CD4-positive, alpha-beta T cell treated with Interleukin-10 for 1 hour (primary cell): ENCODE data around the gene SHMT1.
A peak's percentile ranks its signal among the peaks of the same experiment; 100 is the strongest.
"Not testable (repeated sequence)": the region's sequence is repeated elsewhere in the genome, so short reads cannot be mapped to it uniquely, and the experiment has no call there.

Experiments used
- DNase-seq: peaks from one replicate; pipeline ENCODE4 v3.0.0-alpha.2; 2020

SHMT1 gene

DNA sequence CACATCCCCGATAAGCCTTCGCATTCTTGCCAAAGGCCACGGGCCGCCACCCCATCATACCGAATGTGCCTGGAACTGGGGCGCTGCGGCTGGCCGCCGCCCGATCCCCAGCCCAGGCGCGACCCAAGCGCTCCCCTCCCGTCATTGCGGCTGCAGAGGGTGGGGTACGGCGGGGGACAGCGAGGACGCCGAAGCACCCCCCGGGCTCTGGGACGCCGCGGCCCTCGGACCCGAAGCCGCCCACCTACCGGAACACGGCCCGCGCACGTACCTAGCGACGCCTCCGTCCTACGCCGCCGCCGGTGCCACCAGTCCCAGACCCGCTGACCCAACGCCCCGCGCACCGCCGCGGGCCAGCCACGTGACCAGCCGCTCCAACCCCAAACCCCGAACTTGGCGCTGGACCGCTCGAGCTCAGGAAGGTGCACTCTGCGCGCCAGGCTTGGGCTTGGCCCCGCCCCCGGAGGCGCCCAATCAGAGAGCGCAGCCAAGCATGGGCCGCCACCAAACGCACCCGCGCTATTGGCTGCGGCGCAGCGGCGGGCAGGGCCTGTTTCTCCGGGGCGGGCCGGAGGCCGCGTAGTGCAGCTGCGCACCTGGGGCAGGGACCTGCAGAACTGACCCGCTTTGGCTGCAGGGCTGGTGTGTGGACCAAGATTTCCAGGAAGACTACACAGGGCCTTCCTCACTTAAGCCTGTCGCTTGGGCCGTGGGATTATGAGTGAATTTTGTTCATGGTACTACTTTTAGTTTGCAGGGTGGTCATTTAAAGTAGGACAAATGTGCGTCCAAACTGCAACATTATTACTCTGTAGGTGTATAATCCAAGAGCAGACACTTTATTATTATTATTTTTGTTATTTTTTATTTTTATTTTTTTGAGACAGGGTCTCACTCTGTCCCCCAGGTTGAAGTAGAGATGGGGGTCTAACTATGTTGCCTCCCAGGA is at the start of gene SHMT1:
TSS of gene SHMT1 (minus strand) at position 450 of the 949 bp plus-strand sequence. CDS start 7,569 bp downstream, outside the sequence.
- peak; percentile 92 for DNase-seq

DNA sequence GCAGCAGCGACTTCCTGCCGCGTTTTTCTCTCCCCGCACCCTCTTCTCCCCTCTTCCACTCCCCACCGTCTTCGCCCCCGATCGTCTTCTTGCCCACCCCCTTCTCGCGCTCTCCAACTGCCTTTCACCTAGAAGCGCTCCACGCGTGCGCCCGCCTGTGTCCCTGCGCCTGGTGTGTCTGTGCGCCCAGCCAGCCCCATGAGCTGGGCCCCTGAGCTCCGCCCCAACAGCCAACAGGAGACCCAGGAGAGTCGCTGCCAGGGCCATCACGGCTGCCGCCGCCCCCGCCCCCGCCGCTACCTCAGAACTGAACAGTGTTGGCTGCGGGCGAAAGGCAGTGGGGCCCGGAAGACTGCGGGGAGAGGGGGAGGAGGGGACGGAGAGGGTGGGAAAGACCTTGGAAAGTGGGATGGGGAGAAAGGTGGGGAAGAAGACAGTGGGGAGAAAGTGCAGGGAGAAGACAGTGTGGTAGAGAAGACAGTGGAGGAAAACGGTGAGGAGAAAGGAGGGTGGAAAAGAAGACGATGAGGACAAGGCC is 48.7 kb upstream of the SHMT1 start:
- peak; percentile 46 for DNase-seq

DNA sequence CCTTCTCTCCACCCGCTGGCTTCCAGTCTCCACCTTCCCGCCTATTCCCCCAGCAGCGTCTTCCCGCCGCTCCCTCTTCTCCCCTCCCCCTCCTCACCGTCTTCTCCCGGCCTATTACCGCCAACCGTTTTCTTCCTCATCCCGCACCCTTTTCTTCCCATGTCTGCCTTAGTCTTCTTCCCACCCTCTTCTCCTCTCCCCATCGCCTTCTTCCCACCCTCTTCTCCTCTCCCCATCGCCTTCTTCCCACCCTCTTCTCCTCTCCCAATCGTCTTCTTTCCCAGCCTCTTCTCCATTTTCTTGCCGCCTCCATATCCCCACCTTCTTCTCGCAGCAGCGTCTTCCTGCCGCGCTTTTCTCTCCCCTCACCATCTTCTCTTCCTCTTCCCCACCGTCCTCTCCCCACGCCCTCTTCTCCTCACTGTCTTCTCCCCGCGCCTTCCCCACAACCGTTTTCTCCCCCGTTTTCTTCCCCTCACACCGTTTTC is 48.1 kb upstream of the SHMT1 start:
- peak; percentile 18 for DNase-seq

- DNase-seq = not testable (repeated sequence)
Measured at GRCh38 chr17:18410736-18411135, 47.4 kb upstream of the SHMT1 start.

DNA sequence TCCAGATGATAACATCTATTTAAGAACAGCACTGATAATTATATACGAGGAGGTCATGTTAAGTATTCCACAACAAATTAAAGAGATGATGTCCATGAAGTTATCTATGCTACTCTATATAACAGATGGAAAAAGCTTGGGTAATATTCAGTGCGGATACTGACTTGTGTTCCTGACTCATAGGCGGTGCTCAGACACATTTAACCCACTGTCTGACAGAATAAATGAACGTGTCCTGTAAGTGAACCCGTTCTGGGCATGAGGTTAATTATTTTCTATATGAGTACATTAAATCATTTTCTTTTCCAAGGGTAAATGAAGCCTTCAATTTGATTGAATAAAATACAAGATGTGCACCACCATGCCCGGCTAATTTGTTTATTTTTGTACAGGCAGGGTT is 46.0 kb upstream of the SHMT1 start:
- not testable (repeated sequence) for DNase-seq

- peak; percentile 5 for DNase-seq
Measured at GRCh38 chr17:18408906-18409305, 45.6 kb upstream of the SHMT1 start.

DNA sequence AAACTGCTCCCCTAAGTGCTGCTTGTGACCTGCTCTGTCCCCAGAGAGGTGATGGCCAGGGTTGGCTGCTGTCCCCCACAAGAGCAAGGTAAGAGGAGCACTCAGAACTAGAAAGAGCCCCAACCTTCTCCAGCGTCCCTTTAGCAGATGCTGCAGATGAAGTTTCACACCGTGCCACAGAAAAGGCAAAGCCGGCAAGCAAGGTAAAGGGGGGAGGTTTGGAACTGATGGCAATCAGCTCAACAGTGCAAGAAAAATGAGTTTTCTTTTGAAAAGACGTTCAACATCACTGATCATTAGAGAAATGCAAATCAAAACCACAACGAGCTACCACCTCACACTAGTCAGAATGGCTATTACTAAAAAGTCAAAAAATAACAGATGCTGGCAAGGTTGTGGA is 40.3 kb upstream of the SHMT1 start:
- not testable (repeated sequence) for DNase-seq

DNA sequence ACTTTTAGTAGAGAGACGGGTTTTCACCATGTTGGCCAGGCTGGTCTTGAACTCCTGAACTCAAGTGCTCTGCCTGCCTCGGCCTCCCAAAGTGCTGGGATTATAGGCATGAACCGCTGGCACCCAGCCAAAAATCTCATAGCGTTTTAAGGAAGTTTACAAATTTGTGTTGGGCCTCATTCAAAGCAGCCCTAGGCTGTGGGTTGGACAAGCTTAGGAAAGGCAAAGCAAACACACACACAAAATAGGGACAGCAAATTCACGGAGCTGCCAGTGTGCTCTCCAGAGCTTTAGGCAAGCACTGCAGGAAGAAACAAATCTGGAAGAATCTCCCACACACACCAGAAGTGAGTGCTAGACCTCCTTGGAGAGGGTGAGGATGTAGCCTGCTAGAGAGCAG is 39.8 kb upstream of the SHMT1 start:
- DNase-seq = not testable (repeated sequence)

DNA sequence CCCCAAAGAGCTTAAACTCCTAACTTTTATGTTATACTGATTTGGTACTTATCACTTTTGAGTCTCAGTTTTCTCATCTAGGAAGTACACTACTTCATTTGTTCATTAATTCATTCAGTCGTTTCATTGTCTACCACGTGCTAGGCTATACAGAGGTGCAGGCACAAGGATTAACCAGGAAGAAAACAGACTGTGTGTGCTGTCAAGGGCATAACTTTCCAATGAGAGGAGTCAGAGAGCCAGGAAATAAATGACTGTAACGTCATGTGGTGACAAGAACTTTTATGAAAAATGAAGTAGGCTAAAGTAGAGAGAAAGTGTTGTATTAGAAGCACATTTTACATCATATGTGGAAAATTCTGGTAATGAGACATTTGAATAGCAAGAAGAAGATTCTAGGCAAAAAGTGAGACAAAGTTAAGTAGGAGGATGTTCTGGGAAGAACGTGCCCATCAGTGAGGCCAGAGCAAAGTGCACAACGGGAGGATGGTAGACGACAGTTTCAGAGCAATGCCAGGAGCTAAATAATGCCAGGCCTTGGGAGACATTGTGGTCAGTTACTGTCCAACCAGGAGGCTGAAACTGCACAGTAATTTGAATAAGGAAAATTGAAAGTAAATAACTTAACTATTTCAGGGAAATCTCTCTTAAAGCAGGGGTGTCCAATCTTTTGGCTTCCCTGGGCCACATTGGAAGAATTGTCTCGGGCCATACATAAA is 38.7 kb upstream of the SHMT1 start:
- not testable (repeated sequence) for DNase-seq

- not testable (repeated sequence) for DNase-seq
Measured at GRCh38 chr17:18388728-18389127, 25.4 kb upstream of the SHMT1 start.

DNA sequence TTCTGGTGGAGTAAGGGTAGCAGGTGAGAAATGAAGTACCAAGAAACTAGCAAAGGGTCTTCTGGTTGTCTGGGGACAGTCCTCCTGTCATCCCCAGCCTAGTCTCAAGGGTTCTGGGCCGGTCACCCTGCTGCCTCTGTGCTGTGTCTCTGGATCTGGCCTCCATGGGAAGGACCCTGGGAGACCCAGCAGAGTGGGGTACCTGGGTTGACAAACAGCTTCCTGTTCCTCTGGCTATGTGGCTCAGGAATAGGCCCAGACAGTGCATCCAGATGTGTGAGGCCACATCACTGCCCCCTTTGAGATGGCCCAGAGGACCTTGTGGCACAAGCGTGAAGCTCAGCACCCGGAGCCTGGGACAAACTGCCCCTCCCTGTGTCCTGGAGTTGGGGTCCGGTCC is 24.9 kb upstream of the SHMT1 start:
- DNase-seq = not testable (repeated sequence)

GRCh38 chr17:18387583-18387982 is 24.2 kb upstream of the SHMT1 start:
- not testable (repeated sequence) for DNase-seq

DNA sequence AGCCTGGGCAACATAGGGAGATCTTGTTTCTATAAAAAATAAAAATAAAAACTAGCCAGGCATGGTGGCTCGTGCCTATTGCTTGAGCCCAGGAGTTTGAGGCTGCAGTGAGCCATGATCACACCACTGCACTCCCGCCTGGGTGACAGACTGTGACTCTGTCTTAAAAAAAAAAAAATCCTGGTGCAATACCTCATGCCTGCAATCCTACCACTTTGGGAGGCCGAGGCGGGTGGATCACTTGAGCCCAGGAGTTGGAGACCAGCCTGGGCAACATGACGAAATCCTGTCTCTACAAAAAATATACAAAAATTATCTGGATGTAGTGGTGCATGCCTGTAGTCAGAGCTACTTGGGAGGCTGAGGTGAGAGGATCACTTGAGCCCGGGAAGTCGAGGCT is 20.9 kb upstream of the SHMT1 start:
- not testable (repeated sequence) for DNase-seq

- DNase-seq = not testable (repeated sequence)
Measured at GRCh38 chr17:18383079-18383481, 19.7 kb upstream of the SHMT1 start.

DNA sequence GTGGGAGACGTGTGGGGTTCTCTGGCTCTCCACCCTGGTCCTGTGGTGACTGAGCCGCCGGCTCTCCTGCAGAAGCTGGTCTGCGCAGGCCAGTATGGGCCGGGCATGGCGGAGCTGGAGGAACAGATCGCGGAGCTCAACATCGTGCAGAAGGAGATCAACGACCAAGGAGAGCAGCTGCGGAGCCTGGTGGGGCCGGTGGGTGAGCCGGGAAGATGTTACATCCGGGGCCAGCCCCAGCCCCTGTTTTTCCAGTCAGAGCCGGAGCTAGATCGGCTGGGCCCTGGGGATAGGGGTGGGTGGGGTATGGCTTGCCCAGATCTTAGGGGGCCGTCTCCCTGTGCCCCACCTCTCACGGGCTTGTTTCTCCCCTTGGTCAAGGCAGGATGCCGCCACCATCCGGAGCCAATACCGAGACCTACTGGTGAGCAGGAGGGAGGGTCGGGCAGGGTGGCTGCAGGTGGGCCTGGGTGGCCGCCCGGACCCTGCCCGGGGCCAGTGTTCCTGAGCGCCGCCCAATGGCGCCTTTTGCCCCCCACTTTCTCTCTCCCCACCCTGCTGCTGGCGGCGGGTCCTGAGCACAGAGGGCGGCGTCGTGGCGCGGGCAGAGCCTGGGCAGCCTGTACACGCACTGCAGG is 19.2 kb upstream of the SHMT1 start:
- no peak for DNase-seq

DNA sequence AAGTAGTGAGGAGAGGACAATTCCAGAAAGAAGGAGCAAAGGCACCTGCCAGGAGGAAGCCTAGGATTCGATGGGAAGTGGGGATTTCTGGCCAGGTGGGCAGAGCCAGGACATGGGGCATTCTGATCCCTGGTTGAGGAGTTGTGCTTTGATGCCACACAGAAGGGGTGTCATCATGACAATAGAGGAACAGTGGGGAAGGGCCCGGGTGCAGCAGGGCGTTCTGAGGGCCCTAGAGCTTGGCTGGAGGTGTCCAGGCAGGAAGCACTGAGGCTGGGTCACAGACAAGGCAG is 18.5 kb upstream of the SHMT1 start:
- DNase-seq = no peak

DNA sequence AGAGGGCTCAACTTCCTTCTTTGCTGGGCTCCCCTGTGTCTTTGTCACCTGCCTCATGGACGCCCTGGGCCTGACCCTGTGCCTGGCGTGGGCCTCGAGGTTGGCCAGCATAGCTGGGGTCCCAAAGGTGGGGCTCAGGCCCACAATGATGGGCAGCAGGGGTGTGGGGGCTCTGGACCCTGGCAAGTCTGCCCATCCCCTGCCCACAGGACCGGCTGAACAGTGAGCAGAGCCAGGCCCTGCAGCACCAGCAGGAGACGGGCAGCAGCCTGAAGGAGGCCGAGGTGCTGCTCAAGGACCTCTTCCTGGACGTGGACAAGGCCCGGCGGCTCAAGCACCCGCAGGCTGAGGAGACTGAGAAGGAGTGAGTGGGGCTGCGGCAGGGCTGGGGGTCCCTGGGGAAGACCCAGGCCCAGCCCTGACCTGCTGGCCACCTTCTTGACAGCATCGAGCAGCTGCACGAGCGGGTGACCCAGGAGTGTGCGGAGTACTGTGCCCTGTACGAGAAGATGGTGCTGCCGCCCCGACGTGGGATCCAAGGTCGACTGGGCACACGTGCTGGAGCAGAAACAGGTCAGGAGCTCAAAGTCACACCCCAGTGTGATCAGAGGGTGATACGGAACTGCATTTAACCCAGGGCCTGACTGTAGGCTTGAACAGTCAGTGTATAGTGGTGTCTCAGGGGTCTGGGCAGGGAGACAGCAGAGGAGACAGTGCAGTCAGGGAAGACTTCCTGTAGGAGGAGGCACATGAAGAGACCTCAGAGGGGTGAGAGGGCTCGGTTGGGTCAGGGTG is 18.0 kb upstream of the SHMT1 start:
- no peak for DNase-seq

DNA sequence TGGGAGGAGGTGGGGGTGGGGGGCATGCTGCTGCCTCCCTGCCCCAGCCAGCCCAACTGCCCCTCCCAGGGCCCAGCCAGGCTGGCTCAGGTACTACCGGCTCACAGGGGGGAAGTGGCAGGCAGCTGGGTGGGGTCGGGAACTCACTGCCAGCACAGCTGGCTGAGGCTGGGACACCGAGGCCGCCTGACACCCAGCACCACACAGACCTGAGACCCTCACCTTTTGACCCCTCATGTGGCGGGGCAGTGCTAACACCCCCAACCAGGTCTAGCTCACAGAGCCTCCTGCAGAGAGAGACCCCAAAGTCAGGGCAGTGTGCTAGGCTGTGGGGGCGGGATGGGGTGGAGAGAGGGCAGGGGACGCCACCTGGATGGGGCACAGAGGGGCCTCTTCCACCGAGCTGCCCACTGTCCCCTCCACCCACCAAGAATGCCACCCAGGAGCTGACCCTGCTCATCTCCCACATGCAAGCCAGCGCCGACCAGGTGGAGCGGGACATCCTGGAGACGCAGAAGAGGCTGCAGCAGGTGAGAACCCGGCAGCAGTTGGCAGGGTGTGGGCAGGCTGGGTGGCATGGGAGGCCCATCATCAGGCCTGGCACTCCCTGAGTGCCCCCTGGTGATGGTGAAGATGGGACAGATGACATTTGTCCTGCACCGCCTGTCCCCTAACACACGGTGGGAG is 17.3 kb upstream of the SHMT1 start:
- no peak for DNase-seq

DNA sequence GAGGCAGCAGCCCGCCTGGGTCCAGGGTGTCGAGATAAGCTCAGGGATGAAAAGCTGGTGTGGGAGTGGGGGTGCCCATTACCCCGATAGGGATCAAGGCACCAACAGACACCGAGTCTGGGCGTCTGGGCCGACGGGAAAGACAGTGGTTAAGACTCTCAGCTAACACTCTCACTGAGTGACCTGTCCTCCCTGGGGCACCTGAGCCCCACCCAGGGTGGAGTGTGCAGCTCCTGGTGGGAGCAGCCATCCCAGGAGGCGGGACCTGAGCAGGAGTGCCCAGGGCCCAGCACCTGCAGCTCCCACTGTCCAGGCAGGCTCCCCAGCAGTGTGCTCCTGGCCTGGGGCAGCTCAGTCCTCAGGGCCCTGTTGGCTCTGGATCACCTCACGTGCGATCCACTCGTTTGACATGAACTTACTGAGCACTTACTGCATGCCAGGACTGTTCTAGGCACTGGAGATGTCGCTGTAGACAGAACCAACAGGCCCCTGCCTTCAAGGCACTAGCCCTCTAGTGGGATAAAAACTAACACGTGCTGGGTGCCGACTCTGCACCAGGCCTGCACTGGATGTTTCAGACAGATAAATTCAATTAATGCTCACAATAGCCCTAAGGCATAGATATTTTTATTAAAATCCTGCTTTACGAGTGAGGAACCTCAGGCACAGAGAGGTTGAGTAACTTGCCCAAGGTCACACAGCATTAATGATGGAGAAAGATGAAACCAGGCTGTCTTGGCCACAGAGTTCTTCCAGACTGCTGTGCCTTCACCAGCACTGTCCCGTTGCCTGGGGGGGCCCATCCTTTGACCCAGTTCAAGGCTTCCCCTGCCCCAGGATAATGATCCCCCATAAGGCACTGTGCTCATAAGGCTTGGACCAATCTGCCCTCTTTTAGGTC is 16.1 kb upstream of the SHMT1 start:
- no peak for DNase-seq

DNA sequence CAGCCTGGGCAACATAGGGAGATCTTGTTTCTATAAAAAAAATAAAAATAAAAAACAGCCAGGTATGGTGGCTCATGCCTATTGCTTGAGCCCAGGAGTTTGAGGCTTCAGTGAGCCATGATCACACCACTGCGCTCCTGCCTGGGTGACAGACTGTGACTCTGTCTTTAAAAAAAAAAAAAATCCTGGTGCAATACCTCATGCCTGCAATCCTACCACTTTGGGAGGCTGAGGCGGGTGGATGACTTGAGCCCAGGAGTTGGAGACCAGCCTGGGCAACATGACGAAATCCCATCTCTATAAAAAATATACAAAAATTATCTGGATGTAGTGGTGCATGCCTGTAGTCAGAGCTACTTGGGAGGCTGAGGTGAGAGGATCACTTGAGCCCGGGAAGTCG is 15.3 kb upstream of the SHMT1 start:
- not testable (repeated sequence) for DNase-seq

GRCh38 chr17:18378205-18378505 is 14.8 kb upstream of the SHMT1 start:
- DNase-seq = no peak
